ENCODE results near the gene APOL5. TPM values are rescaled to one million over a fixed set of nuclear protein-coding genes. Genes with fewer than 3 reads are reported as not detected.

Gene APOL5
- total RNA-seq, 1 donor from 2014 or later = not detected

DNA sequence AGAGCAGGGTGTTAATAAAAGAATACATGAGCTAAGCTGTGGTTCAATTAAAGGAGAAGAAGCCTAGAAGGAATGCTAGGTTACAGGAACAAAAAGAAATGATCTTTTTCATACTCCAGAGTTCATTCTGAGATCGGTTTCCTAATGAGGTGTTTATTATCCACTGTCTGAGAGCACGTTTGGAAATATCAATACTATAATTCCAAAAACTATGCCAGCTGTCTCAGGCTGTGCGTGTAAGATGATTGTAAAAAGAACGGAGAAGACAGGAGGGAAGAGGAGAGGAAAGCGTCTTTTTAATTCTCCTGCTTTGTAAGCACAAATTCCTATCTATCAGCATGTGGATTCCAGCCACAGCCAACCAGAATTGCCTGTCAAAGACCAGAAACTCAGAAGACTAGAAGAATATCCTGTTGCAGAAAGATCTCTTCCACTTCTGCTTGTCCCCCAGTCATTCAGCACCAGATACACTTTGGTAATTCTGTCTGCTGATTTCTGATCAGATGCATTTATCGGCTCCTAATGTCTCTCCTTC lies 25.7 kb downstream of the APOL5 start:
- H3K36me3 Mint-ChIP-seq (ENCODE audit: unreplicated experiment) = no peaks in the 10 kb centered on the region
- TF ChIP-seq, protein P1, sequence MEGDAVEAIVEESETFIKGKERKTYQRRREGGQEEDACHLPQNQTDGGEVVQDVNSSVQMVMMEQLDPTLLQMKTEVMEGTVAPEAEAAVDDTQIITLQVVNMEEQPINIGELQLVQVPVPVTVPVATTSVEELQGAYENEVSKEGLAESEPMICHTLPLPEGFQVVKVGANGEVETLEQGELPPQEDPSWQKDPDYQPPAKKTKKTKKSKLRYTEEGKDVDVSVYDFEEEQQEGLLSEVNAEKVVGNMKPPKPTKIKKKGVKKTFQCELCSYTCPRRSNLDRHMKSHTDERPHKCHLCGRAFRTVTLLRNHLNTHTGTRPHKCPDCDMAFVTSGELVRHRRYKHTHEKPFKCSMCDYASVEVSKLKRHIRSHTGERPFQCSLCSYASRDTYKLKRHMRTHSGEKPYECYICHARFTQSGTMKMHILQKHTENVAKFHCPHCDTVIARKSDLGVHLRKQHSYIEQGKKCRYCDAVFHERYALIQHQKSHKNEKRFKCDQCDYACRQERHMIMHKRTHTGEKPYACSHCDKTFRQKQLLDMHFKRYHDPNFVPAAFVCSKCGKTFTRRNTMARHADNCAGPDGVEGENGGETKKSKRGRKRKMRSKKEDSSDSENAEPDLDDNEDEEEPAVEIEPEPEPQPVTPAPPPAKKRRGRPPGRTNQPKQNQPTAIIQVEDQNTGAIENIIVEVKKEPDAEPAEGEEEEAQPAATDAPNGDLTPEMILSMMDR (IDR thresholded peaks at IDR 0.05; ENCODE audit: partially characterized antibody, unreplicated experiment) = no peak
- H3K4me3 Mint-ChIP-seq (ENCODE audit: unreplicated experiment) = no peak overlapping the region
- no peak overlapping the region for H3K27ac Mint-ChIP-seq (ENCODE audit: unreplicated experiment)
- H3K9me3 Mint-ChIP-seq (ENCODE audit: unreplicated experiment) = peaks cover 7% of the 10 kb centered on the region
- no peak for DNase-seq
- H3K27me3 Mint-ChIP-seq (ENCODE audit: unreplicated experiment) = peaks cover 4% of the 10 kb centered on the region
- H3K4me1 Mint-ChIP-seq (ENCODE audit: low read depth, unreplicated experiment) = peaks cover 16% of the 10 kb centered on the region

DNA sequence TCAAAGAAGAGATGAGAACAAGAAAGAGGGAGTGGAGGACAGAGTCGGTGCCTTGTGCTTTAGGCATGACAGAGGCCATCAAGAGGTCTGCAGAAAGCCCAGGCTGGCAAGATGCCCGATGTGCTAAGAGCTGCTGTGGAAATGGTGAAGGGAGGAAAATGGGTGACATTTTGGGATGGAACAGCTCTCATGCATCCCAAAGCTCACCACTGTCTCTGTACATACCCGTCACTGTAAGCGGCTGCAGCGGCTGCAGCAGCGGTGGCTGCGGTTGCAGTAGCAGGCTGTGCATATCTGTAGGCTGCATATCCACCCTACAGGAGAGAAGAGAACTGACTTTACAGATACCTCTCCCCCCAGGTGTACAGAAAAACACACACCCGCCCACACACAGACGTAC lies 28.6 kb downstream of the APOL5 start:
- H3K4me1 Mint-ChIP-seq (ENCODE audit: low read depth, unreplicated experiment) = peaks cover 11% of the 10 kb centered on the region
- H3K4me3 Mint-ChIP-seq (ENCODE audit: unreplicated experiment) = no peak overlapping the region
- no peaks in the 10 kb centered on the region for H3K36me3 Mint-ChIP-seq (ENCODE audit: unreplicated experiment)
- H3K27me3 Mint-ChIP-seq (ENCODE audit: unreplicated experiment) = no peaks in the 10 kb centered on the region
- DNase-seq = no peak
- peaks cover 11% of the 10 kb centered on the region for H3K9me3 Mint-ChIP-seq (ENCODE audit: unreplicated experiment)
- no peak overlapping the region for H3K27ac Mint-ChIP-seq (ENCODE audit: unreplicated experiment)
- TF ChIP-seq, protein P1 (IDR thresholded peaks at IDR 0.05; ENCODE audit: partially characterized antibody, unreplicated experiment) = no peak

DNA sequence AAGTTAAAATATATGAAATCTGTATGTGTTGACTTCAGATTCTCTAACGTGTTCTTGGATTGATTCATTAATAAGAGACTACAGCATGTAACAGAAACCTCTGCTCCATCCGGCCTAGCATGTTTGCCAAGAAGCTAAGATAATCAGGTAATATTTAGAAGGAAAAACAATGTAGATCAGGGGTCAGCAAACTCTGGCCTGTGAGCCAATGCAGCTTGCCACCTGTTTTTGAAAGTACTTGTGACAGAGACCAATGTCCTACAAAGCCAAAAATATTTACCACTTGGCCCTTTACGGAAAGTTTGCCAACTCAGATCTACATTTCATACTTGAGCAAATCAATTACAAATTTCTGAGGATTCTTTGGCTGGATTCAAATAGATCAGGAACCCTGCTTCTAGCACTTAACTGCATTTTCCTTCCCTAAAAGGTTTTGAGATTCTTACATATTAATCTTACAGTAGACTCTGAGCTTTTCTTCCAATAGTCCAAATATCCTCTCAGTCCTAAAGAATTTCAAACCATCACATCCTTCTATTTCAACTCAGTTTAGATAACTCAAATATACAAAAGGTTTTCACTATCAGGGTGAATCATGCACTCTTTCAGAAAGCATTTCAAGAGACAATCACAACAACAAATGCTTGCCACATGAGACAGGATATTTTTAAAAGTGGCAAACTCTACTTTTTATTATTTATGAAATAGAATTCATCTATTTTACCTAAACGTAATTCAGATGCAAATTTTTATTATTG lies 29.5 kb downstream of the APOL5 start:
- no peak overlapping the region for H3K4me3 Mint-ChIP-seq (ENCODE audit: unreplicated experiment)
- no peak overlapping the region for H3K27ac Mint-ChIP-seq (ENCODE audit: unreplicated experiment)
- DNase-seq = no peak
- peaks cover 13% of the 10 kb centered on the region for H3K4me1 Mint-ChIP-seq (ENCODE audit: low read depth, unreplicated experiment)
- H3K36me3 Mint-ChIP-seq (ENCODE audit: unreplicated experiment) = no peaks in the 10 kb centered on the region
- H3K9me3 Mint-ChIP-seq (ENCODE audit: unreplicated experiment) = peaks cover 7% of the 10 kb centered on the region
- TF ChIP-seq, protein P1 (IDR thresholded peaks at IDR 0.05; ENCODE audit: partially characterized antibody, unreplicated experiment) = no peak
- H3K27me3 Mint-ChIP-seq (ENCODE audit: unreplicated experiment) = no peaks in the 10 kb centered on the region

DNA sequence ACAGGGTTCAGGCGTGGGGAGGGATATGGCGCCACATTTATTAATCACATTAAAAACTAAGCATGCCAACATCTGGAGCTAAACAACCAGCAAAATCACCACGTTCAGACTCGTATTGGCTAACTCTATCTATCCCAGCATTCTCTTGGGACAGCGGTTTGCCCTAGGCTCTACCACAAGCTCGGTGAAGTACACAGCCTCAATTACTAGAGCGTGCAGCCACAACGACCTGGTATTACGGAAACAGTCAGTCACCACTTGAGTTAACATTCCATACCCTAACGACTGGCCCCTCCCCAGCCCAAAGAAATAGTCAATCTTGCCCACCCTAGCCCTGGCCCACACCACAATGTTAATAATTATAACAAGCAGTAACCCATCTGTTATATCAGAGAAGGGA lies 32.1 kb downstream of the APOL5 start:
- H3K36me3 Mint-ChIP-seq (ENCODE audit: unreplicated experiment) = no peaks in the 10 kb centered on the region
- H3K27ac Mint-ChIP-seq (ENCODE audit: unreplicated experiment) = no peak overlapping the region
- H3K4me3 Mint-ChIP-seq (ENCODE audit: unreplicated experiment) = no peak overlapping the region
- no peaks in the 10 kb centered on the region for H3K27me3 Mint-ChIP-seq (ENCODE audit: unreplicated experiment)
- H3K4me1 Mint-ChIP-seq (ENCODE audit: low read depth, unreplicated experiment) = peaks cover 17% of the 10 kb centered on the region
- H3K9me3 Mint-ChIP-seq (ENCODE audit: unreplicated experiment) = peaks cover 5% of the 10 kb centered on the region
- TF ChIP-seq, protein P1 (IDR thresholded peaks at IDR 0.05; ENCODE audit: partially characterized antibody, unreplicated experiment) = no peak
- no peak for DNase-seq
